ENCODE results near the gene BABAM2. TPM values are rescaled to one million over a fixed set of nuclear protein-coding genes. Genes with fewer than 3 reads are reported as not detected.

The BABAM2 gene
- total and polyA plus RNA-seq, 9 of the 15 experiments (the other 6 are each of a cell fraction or from before 2014, with no cell fraction given) = 10.9 to 37.4 (median 25.6) TPM

GRCh38 chr2:28178946-28179345, 288.4 kb downstream of the BABAM2 start:
- Histone ChIP-seq H3K36me3 (ENCODE audit: control insufficient read depth, insufficient read depth, low read length) (no peaks in the 10 kb centered on the region), H3K4me2 (ENCODE audit: insufficient read depth, low read length) (no peak overlapping the region), H3K4me1 (replicated peaks in 1 of 2; ENCODE audit: control insufficient read depth in 2 of 2, insufficient read depth in 2 of 2, low read length in 2 of 2) (no peaks in the 10 kb centered on the region), H2AFZ (ENCODE audit: low read depth, low read length) (no peak overlapping the region), H3K9me1 (ENCODE audit: control insufficient read depth, insufficient read depth, low read length) (no peaks in the 10 kb centered on the region), H3K79me2 (ENCODE audit: control insufficient read depth, insufficient read depth, low read length) (no peaks in the 10 kb centered on the region), H3K27me3 (ENCODE audit: control insufficient read depth in 2 of 2, insufficient read depth in 2 of 2, low read length in 2 of 2) (no peaks in the 10 kb centered on the region), H3K9me3 (replicated peaks; ENCODE audit: control insufficient read depth, insufficient read depth, low read depth, low read length) (no peaks in the 10 kb centered on the region), H3K4me3 (no peak overlapping the region), H3K9ac (ENCODE audit: insufficient read depth in 1 of 2, low read depth in 2 of 2, low read length in 2 of 2) (no peak overlapping the region), H3K27ac (ENCODE audit: extremely low read depth, low read depth, low read length) (no peak overlapping the region), H4K20me1 (replicated peaks; ENCODE audit: control insufficient read depth, insufficient read depth, low read length) (no peaks in the 10 kb centered on the region)
- 6% methylated on average over 1 of the region's 1 CpG for WGBS (ENCODE audit: insufficient coverage, low coverage, missing lambda C conversion rate)
- DNase-seq (ENCODE audit: extremely low read depth in 1 of 4, low spot score in 3 of 4) (no peak), ATAC-seq (no peak), FAIRE-seq (no peak)
- CTCF ChIA-PET (ENCODE audit: low intra/inter-chr PET ratio) = no interaction called here
- in situ Hi-C loops (cut with MboI) = no loop called here
- intact Hi-C loops (cut with micrococcal nuclease) = no loop called here
- POLR2A ChIA-PET = no interaction called here
- BruUV-seq (replicated peaks) = no TSS peak
- TF ChIP-seq ZNF324 (CRISPR knock-in tag; IDR thresholded peaks at IDR 0.05) (peak; percentile 83), HNRNPK (IDR thresholded peaks at IDR 0.05; ENCODE audit: low read depth, low read length, poor library complexity, severe bottlenecking) (no peak)

DNA sequence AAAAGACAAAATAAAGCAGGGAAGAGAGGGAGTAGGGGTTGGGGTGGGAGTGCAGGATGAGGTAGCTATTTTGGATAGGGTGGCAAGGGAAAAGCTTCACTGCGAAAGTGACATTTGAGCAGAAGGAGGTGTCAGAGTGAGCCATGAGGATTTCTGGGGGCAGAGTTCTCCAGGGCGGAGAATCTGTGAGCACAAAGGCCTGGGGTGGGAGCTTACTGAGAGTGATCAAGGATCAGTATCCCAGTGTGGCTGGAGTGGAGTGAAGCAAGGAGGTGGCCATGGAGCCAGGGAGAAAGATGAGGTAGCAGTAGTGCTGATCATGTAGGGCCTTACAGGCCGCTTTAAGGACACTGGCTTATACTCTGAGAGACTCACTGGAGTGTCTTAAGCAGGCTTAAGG, 291.3 kb downstream of the BABAM2 start:
- ATAC-seq (no peak), FAIRE-seq (no peak), DNase-seq (ENCODE audit: extremely low read depth in 1 of 4, low spot score in 3 of 4) (no peak)
- Histone ChIP-seq H3K9ac (ENCODE audit: insufficient read depth in 1 of 2, low read depth in 2 of 2, low read length in 2 of 2) (no peak overlapping the region), H4K20me1 (replicated peaks; ENCODE audit: control insufficient read depth, insufficient read depth, low read length) (no peaks in the 10 kb centered on the region), H3K27me3 (ENCODE audit: control insufficient read depth in 2 of 2, insufficient read depth in 2 of 2, low read length in 2 of 2) (no peaks in the 10 kb centered on the region), H3K9me3 (replicated peaks; ENCODE audit: control insufficient read depth, insufficient read depth, low read depth, low read length) (no peaks in the 10 kb centered on the region), H3K4me3 (no peak overlapping the region), H3K4me2 (ENCODE audit: insufficient read depth, low read length) (no peak overlapping the region), H3K27ac (ENCODE audit: extremely low read depth, low read depth, low read length) (no peak overlapping the region), H2AFZ (ENCODE audit: low read depth, low read length) (no peak overlapping the region), H3K79me2 (ENCODE audit: control insufficient read depth, insufficient read depth, low read length) (no peaks in the 10 kb centered on the region), H3K4me1 (replicated peaks in 1 of 2; ENCODE audit: control insufficient read depth in 2 of 2, insufficient read depth in 2 of 2, low read length in 2 of 2) (no peaks in the 10 kb centered on the region), H3K9me1 (ENCODE audit: control insufficient read depth, insufficient read depth, low read length) (no peaks in the 10 kb centered on the region), H3K36me3 (ENCODE audit: control insufficient read depth, insufficient read depth, low read length) (no peaks in the 10 kb centered on the region)
- no TSS peak for BruUV-seq (replicated peaks)
- in situ Hi-C loops (cut with MboI) (no loop called here), intact Hi-C loops (cut with micrococcal nuclease) (no loop called here)
- CTCF ChIA-PET (ENCODE audit: low intra/inter-chr PET ratio) = no interaction called here
- WGBS (ENCODE audit: insufficient coverage, low coverage, missing lambda C conversion rate) = 47% methylated on average over 3 of the region's 3 CpGs
- POLR2A ChIA-PET = interaction anchor here (0.6 to 1.1 kb wide), 2 partner anchors 9 to 15 kb away, joined by 3 read pairs; no protein-coding TSS in a partner anchor
- TF ChIP-seq L3MBTL2 (IDR thresholded peaks at IDR 0.05) = no peak
- no peak for TF ChIP-seq JUND (IDR thresholded peaks at IDR 0.05; ENCODE audit: borderline replicate concordance, low read depth, low read length)
- no peak for TF ChIP-seq JUND (tag; IDR thresholded peaks at IDR 0.05; ENCODE audit: borderline replicate concordance, low read depth, low read length)
- TF ChIP-seq THAP12 (CRISPR knock-in tag; IDR thresholded peaks at IDR 0.05) = no peak
- no peak for TF ChIP-seq ZNF134 (CRISPR knock-in tag; conservative IDR thresholded peaks at IDR 0.05)
- TF ChIP-seq, protein P1, sequence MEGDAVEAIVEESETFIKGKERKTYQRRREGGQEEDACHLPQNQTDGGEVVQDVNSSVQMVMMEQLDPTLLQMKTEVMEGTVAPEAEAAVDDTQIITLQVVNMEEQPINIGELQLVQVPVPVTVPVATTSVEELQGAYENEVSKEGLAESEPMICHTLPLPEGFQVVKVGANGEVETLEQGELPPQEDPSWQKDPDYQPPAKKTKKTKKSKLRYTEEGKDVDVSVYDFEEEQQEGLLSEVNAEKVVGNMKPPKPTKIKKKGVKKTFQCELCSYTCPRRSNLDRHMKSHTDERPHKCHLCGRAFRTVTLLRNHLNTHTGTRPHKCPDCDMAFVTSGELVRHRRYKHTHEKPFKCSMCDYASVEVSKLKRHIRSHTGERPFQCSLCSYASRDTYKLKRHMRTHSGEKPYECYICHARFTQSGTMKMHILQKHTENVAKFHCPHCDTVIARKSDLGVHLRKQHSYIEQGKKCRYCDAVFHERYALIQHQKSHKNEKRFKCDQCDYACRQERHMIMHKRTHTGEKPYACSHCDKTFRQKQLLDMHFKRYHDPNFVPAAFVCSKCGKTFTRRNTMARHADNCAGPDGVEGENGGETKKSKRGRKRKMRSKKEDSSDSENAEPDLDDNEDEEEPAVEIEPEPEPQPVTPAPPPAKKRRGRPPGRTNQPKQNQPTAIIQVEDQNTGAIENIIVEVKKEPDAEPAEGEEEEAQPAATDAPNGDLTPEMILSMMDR (IDR thresholded peaks at IDR 0.05 in 2 of 3, conservative IDR thresholded peaks at IDR 0.05 in 1 of 3; ENCODE audit: insufficient read depth in 2 of 3, low read depth in 1 of 3, low read length in 3 of 3) = no peak
